Type B pancreatic cell (in vitro differentiated cells): ENCODE results near the gene PIK3R3. TPM values are rescaled to one million over a fixed set of nuclear protein-coding genes. Genes with fewer than 3 reads are reported as not detected.
"Not testable (repeated sequence)": the region's sequence is repeated elsewhere in the genome, so short reads cannot be mapped to it uniquely, and the experiment has no call there.

Experiments
- DNase-seq: peaks from one replicate; pipeline ENCODE4 v3.0.0; 2021; ENCODE audit warnings: mixed read lengths; ENCODE audit not compliant: unreplicated experiment; ENCODE audit errors: extremely low spot score
- H3K27ac Mint-ChIP-seq: 2 replicates; pipeline ENCODE4 v1.8.0; 2021; ENCODE audit warnings: mild to moderate bottlenecking, mixed read lengths
- H3K27me3 Mint-ChIP-seq: 2 replicates; pipeline ENCODE4 v1.8.0; 2021; ENCODE audit warnings: mixed read lengths
- H3K36me3 Mint-ChIP-seq: 2 replicates; pipeline ENCODE4 v1.8.0; 2021; ENCODE audit warnings: mixed read lengths
- H3K4me1 Mint-ChIP-seq: one replicate; pipeline ENCODE4 v1.8.0; 2021; ENCODE audit warnings: mixed read lengths; ENCODE audit not compliant: unreplicated experiment
- H3K4me3 Mint-ChIP-seq: 2 replicates; pipeline ENCODE4 v1.8.0; 2021; ENCODE audit warnings: mild to moderate bottlenecking, mixed read lengths
- H3K9me3 Mint-ChIP-seq: 2 replicates; pipeline ENCODE4 v1.8.0; 2021; ENCODE audit warnings: mixed read lengths
- total RNA-seq: library from RNA; stranded (reverse); gene quantifications from 2 replicates; pipeline ENCODE4 v1.2.1, GENCODE V29; 2021; ENCODE audit warnings: low replicate concordance
- TF ChIP-seq, protein P1 (sequence below): fragments of 200-600 bp; sonication (generic); conservative IDR thresholded peaks from 2 replicates; pipeline ENCODE4 v1.5.0; 2021; ENCODE audit warnings: antibody characterized with exemption, mild to moderate bottlenecking

The PIK3R3 gene
- total RNA-seq, 1 donor from 2014 or later: 47.5 TPM

DNA sequence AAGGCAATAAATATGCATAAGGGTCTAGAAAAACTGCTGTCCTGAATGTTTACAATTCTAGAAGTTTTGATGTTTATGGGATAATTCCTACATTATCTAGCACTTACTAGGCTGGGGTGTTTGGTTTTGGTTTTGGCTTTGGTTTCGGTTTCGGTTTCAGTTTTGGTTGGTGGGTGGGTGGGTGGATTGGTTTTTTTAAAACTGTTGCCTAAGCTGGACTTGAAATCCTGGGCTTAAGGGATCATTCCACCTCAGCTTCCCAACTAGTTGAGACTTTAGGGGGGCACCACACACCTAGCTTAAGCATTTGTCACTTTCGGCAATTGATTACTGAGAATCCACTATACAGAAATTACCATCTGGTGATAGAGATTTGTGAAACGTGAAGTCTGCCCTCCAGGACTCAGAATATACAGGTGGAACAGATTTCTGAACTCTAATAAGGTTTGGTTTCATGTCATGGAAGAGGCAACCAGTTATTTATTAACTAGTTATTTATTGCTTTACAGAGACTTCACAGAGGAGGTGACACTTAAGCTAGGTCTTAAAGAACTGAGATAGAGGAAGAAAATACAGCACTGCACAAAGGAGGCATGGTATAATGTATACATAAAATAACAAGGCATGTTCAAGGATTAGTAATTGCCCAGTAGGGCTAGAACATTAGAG, 69.6 kb downstream of the PIK3R3 start:
- no peak for DNase-seq
- H3K27ac Mint-ChIP-seq: peak overlapping the region; percentile 61
- H3K4me3 Mint-ChIP-seq: peak overlapping the region; percentile 20

DNA sequence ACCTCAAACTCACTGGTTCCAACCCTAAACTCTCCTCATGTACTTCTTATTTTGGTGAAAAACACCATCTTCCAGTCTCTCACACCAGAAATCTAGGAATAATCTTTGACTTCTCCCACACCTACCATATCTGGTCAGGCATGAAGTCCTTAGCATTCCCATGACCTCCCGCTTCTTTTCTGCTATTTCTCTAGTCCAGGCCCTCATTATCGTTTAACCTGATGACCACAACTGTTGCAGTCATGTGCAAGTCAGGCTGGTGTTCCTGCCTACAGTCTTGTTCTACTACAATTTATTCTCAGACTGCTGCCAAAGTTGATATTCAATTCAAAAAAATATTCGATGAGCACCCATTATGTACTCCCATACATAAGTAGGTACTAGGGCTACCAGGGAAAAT, 71.3 kb downstream of the PIK3R3 start:
- Mint-ChIP-seq H3K4me3 (no peak overlapping the region), H3K36me3 (peaks cover 48% of the 10 kb centered on the region), H3K4me1 (peaks cover 4% of the 10 kb centered on the region), H3K27me3 (no peaks in the 10 kb centered on the region), H3K9me3 (no peaks in the 10 kb centered on the region), H3K27ac (no peak overlapping the region)
- no peak for DNase-seq
- TF ChIP-seq, protein P1, sequence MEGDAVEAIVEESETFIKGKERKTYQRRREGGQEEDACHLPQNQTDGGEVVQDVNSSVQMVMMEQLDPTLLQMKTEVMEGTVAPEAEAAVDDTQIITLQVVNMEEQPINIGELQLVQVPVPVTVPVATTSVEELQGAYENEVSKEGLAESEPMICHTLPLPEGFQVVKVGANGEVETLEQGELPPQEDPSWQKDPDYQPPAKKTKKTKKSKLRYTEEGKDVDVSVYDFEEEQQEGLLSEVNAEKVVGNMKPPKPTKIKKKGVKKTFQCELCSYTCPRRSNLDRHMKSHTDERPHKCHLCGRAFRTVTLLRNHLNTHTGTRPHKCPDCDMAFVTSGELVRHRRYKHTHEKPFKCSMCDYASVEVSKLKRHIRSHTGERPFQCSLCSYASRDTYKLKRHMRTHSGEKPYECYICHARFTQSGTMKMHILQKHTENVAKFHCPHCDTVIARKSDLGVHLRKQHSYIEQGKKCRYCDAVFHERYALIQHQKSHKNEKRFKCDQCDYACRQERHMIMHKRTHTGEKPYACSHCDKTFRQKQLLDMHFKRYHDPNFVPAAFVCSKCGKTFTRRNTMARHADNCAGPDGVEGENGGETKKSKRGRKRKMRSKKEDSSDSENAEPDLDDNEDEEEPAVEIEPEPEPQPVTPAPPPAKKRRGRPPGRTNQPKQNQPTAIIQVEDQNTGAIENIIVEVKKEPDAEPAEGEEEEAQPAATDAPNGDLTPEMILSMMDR: no peak

More for the DNA sequence above, 69.6 kb downstream of the PIK3R3 start:
- Mint-ChIP-seq H3K27me3 (no peaks in the 10 kb centered on the region), H3K9me3 (no peaks in the 10 kb centered on the region), H3K4me1 (peaks cover 4% of the 10 kb centered on the region), H3K36me3 (peaks cover 34% of the 10 kb centered on the region)
- TF ChIP-seq, protein P1: no peak

DNA sequence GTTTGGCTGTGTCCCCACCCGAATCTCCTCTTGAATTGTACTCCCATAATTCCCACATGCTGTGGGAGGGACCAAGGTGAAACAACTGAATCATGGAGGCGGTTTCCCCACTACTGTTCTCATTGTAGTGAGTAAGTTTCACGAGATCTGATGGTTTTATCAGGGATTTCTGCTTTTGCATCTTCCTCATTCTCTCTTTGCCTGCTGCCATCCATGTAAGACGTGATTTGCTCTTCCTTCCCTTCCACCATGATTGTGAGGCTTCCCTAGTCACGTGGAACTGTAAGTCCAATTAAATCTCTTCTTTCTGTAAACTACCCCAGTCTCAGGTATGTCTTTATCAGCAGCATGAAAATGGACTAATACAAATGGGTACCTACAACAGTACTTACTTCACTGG, 73.5 kb downstream of the PIK3R3 start:
- H3K4me3 Mint-ChIP-seq: no peak overlapping the region
- no peak for DNase-seq
- peaks cover 54% of the 10 kb centered on the region for H3K36me3 Mint-ChIP-seq
- H3K27ac Mint-ChIP-seq: no peak overlapping the region
- H3K27me3 Mint-ChIP-seq: no peaks in the 10 kb centered on the region
- H3K9me3 Mint-ChIP-seq: no peaks in the 10 kb centered on the region
- peaks cover 4% of the 10 kb centered on the region for H3K4me1 Mint-ChIP-seq
- TF ChIP-seq, protein P1: no peak

DNA sequence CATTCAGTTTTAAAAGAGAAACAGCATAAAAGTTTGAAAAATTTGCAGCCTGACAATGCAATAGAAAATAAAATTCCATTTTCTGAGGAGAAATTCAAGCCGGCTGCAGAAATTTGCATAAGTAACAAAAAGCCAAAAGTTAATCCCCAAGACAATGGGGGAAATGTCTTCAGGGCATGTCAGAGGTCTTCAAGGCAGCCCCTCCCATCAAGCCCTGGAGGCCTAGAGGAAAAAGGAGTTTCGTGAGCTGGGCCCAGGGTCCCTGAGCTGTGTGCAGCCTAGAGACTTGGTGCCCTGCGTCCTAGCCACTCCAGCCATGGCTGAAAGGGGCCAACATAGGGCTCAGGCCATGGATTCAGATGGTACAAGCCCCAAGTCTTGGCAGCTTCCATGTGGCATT, 74.6 kb downstream of the PIK3R3 start:
- Mint-ChIP-seq H3K36me3 (peaks cover 54% of the 10 kb centered on the region), H3K4me3 (no peak overlapping the region), H3K4me1 (no peaks in the 10 kb centered on the region), H3K27me3 (no peaks in the 10 kb centered on the region), H3K27ac (no peak overlapping the region), H3K9me3 (no peaks in the 10 kb centered on the region)
- TF ChIP-seq, protein P1: no peak
- no peak for DNase-seq

DNA sequence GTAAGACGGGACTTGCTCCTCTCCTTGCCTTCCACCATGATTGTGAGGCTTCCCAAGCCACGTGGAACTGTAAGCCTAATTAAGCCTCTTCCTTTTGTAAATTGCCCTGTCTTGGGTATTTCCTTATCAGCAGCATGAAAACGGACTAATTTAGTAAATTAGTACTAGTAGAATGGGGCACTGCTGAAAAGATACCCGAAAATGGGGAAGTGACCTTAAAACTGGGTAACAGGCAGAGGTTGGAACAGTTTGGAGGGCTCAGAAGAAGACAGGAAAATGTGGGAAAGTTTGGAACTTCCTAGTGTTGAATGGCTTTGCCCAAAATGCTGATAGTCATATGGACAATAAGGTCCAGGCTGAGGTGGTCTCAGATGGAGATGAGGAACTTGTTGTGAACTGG, 75.2 kb downstream of the PIK3R3 start:
- H3K4me1 Mint-ChIP-seq, H3K4me3 Mint-ChIP-seq, H3K27ac Mint-ChIP-seq, H3K9me3 Mint-ChIP-seq, H3K27me3 Mint-ChIP-seq, DNase-seq: not testable (repeated sequence)
- H3K36me3 Mint-ChIP-seq: peaks cover 54% of the 10 kb centered on the region

DNA sequence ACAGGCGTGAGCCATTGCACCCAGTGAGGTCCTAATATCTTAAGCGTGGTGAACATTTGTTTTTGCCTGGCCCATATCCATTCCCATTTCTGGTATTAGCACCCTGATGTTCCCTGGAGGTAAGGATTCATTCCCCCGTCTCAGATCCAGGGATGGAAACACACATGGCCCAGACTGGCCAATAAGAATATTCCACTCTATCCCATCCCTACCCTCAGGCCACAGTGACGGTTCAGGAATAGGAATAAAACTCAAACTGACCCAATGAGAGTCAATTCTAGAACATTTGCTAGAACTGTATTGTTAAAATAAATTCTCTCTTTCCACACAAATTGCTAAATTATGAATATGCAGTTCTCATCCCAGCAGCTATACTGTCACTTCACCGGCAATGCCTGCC, 76.1 kb downstream of the PIK3R3 start:
- H3K27ac Mint-ChIP-seq: no peak overlapping the region
- no peaks in the 10 kb centered on the region for H3K9me3 Mint-ChIP-seq
- no peak overlapping the region for H3K4me3 Mint-ChIP-seq
- no peaks in the 10 kb centered on the region for H3K4me1 Mint-ChIP-seq
- TF ChIP-seq, protein P1: no peak
- peaks cover 47% of the 10 kb centered on the region for H3K36me3 Mint-ChIP-seq
- DNase-seq: no peak
- H3K27me3 Mint-ChIP-seq: no peaks in the 10 kb centered on the region
